ENCODE measurements around the gene DYSF. TPM values are rescaled to one million over a fixed set of nuclear protein-coding genes. Genes with fewer than 3 reads are reported as not detected.
A peak's percentile ranks its signal among the peaks of the same experiment; 100 is the strongest.
"Not testable (repeated sequence)": the region's sequence is repeated elsewhere in the genome, so short reads cannot be mapped to it uniquely, and the experiment has no call there.

The DYSF gene
- polyA plus RNA-seq, 4 donors = 0.67 to 5.0 (median 3.2) TPM

GRCh38 chr2:71481111-71481510 is 27.8 kb downstream of the DYSF start:
- 80 to 88% (median 86%) methylated on average over 4 of the region's 4 CpGs for WGBS, 3 donors
- no peaks in the 10 kb centered on the region for H3K4me1 ChIP-seq (ENCODE audit: control insufficient read depth in 3 of 3, insufficient read depth in 2 of 3, low read depth in 1 of 3, low read length in 2 of 3)
- H3K36me3 ChIP-seq (ENCODE audit: control insufficient read depth in 3 of 3, insufficient read depth in 2 of 3, low read depth in 1 of 3, low read length in 3 of 3) = no peaks in the 10 kb centered on the region
- no peak overlapping the region for H3K27ac ChIP-seq (ENCODE audit: low read depth in 1 of 3, low read length in 2 of 3)
- DNase-seq (no peak), FAIRE-seq (no peak)
- H3K4me3 ChIP-seq (ENCODE audit: low read depth in 1 of 3, low read length in 3 of 3) = no peak overlapping the region
- no peaks in the 10 kb centered on the region for H3K9me3 ChIP-seq (ENCODE audit: control insufficient read depth in 2 of 2, insufficient read depth in 1 of 2, low read depth in 1 of 2, low read length in 1 of 2)
- H3K27me3 ChIP-seq (ENCODE audit: control insufficient read depth in 3 of 3, insufficient read depth in 3 of 3, low read length in 3 of 3) = no peaks in the 10 kb centered on the region

- Histone ChIP-seq H3K27ac (ENCODE audit: low read depth in 1 of 3, low read length in 2 of 3) (no peak overlapping the region), H3K27me3 (ENCODE audit: control insufficient read depth in 3 of 3, insufficient read depth in 3 of 3, low read length in 3 of 3) (peaks cover 0 to 2% (median 0%) of the 10 kb centered on the region in 3 donors), H3K9me3 (ENCODE audit: control insufficient read depth in 2 of 2, insufficient read depth in 1 of 2, low read depth in 1 of 2, low read length in 1 of 2) (no peaks in the 10 kb centered on the region), H3K36me3 (ENCODE audit: control insufficient read depth in 3 of 3, insufficient read depth in 2 of 3, low read depth in 1 of 3, low read length in 3 of 3) (no peaks in the 10 kb centered on the region), H3K4me3 (ENCODE audit: low read depth in 1 of 3, low read length in 3 of 3) (no peak overlapping the region), H3K4me1 (ENCODE audit: control insufficient read depth in 3 of 3, insufficient read depth in 2 of 3, low read depth in 1 of 3, low read length in 2 of 3) (no peaks in the 10 kb centered on the region)
- WGBS, 3 donors = 62 to 69% (median 63%) methylated on average over 4 of the region's 4 CpGs
- FAIRE-seq (no peak), DNase-seq (no peak)
Observed at GRCh38 chr2:71482055-71482454, 28.7 kb downstream of the DYSF start.

- no peak overlapping the region for H3K4me3 ChIP-seq (ENCODE audit: low read depth in 1 of 3, low read length in 3 of 3)
- WGBS, 3 donors = 84 to 92% (median 88%) methylated on average over 10 of the region's 10 CpGs
- peaks cover 0 to 2% (median 0%) of the 10 kb centered on the region in 3 donors for H3K27me3 ChIP-seq (ENCODE audit: control insufficient read depth in 3 of 3, insufficient read depth in 3 of 3, low read length in 3 of 3)
- H3K36me3 ChIP-seq (ENCODE audit: control insufficient read depth in 3 of 3, insufficient read depth in 2 of 3, low read depth in 1 of 3, low read length in 3 of 3) = no peaks in the 10 kb centered on the region
- H3K9me3 ChIP-seq (ENCODE audit: control insufficient read depth in 2 of 2, insufficient read depth in 1 of 2, low read depth in 1 of 2, low read length in 1 of 2) = no peaks in the 10 kb centered on the region
- no peak overlapping the region for H3K27ac ChIP-seq (ENCODE audit: low read depth in 1 of 3, low read length in 2 of 3)
- DNase-seq (no peak), FAIRE-seq (no peak)
- no peaks in the 10 kb centered on the region for H3K4me1 ChIP-seq (ENCODE audit: control insufficient read depth in 3 of 3, insufficient read depth in 2 of 3, low read depth in 1 of 3, low read length in 2 of 3)
Observed at GRCh38 chr2:71483246-71483645, 29.9 kb downstream of the DYSF start.

GRCh38 chr2:71484354-71484753 is 31.0 kb downstream of the DYSF start:
- Histone ChIP-seq H3K9me3 (ENCODE audit: control insufficient read depth in 2 of 2, insufficient read depth in 1 of 2, low read depth in 1 of 2, low read length in 1 of 2) (no peaks in the 10 kb centered on the region), H3K27me3 (ENCODE audit: control insufficient read depth in 3 of 3, insufficient read depth in 3 of 3, low read length in 3 of 3) (peaks cover 0 to 2% (median 0%) of the 10 kb centered on the region in 3 donors), H3K36me3 (ENCODE audit: control insufficient read depth in 3 of 3, insufficient read depth in 2 of 3, low read depth in 1 of 3, low read length in 3 of 3) (no peaks in the 10 kb centered on the region), H3K4me1 (ENCODE audit: control insufficient read depth in 3 of 3, insufficient read depth in 2 of 3, low read depth in 1 of 3, low read length in 2 of 3) (no peaks in the 10 kb centered on the region), H3K4me3 (ENCODE audit: low read depth in 1 of 3, low read length in 3 of 3) (no peak overlapping the region), H3K27ac (ENCODE audit: low read depth in 1 of 3, low read length in 2 of 3) (no peak overlapping the region)
- WGBS, 3 donors = 84 to 95% (median 93%) methylated on average over 2 of the region's 2 CpGs
- FAIRE-seq = no peak
- no peak for DNase-seq

- DNase-seq (no peak), FAIRE-seq (no peak)
- Histone ChIP-seq H3K27me3 (ENCODE audit: control insufficient read depth in 3 of 3, insufficient read depth in 3 of 3, low read length in 3 of 3) (peaks cover 0 to 2% (median 0%) of the 10 kb centered on the region in 3 donors), H3K9me3 (ENCODE audit: control insufficient read depth in 2 of 2, insufficient read depth in 1 of 2, low read depth in 1 of 2, low read length in 1 of 2) (no peaks in the 10 kb centered on the region), H3K36me3 (ENCODE audit: control insufficient read depth in 3 of 3, insufficient read depth in 2 of 3, low read depth in 1 of 3, low read length in 3 of 3) (no peaks in the 10 kb centered on the region), H3K4me1 (ENCODE audit: control insufficient read depth in 3 of 3, insufficient read depth in 2 of 3, low read depth in 1 of 3, low read length in 2 of 3) (no peaks in the 10 kb centered on the region), H3K27ac (ENCODE audit: low read depth in 1 of 3, low read length in 2 of 3) (no peak overlapping the region), H3K4me3 (ENCODE audit: low read depth in 1 of 3, low read length in 3 of 3) (no peak overlapping the region)
- 65 to 73% (median 67%) methylated on average over 11 of the region's 11 CpGs for WGBS, 3 donors
Observed at GRCh38 chr2:71486881-71487640, 33.7 kb downstream of the DYSF start.

GRCh38 chr2:71491551-71491950 is 38.2 kb downstream of the DYSF start:
- not testable (repeated sequence) for DNase-seq; H3K4me3 ChIP-seq (ENCODE audit: low read depth in 1 of 3, low read length in 3 of 3); FAIRE-seq; H3K4me1 ChIP-seq (ENCODE audit: control insufficient read depth in 3 of 3, insufficient read depth in 2 of 3, low read depth in 1 of 3, low read length in 2 of 3); H3K36me3 ChIP-seq (ENCODE audit: control insufficient read depth in 3 of 3, insufficient read depth in 2 of 3, low read depth in 1 of 3, low read length in 3 of 3); H3K9me3 ChIP-seq (ENCODE audit: control insufficient read depth in 2 of 2, insufficient read depth in 1 of 2, low read depth in 1 of 2, low read length in 1 of 2); H3K27me3 ChIP-seq (ENCODE audit: control insufficient read depth in 3 of 3, insufficient read depth in 3 of 3, low read length in 3 of 3)
- peak overlapping the region in 1 of 3 donors; percentile 73 for H3K27ac ChIP-seq (ENCODE audit: low read depth in 1 of 3, low read length in 2 of 3)
- WGBS, 3 donors = 87 to 91% (median 87%) methylated on average over 3 of the region's 3 CpGs

GRCh38 chr2:71492112-71492511 is 38.8 kb downstream of the DYSF start:
- Histone ChIP-seq H3K27ac (ENCODE audit: low read depth in 1 of 3, low read length in 2 of 3) (no peak overlapping the region), H3K36me3 (ENCODE audit: control insufficient read depth in 3 of 3, insufficient read depth in 2 of 3, low read depth in 1 of 3, low read length in 3 of 3) (no peaks in the 10 kb centered on the region), H3K4me1 (ENCODE audit: control insufficient read depth in 3 of 3, insufficient read depth in 2 of 3, low read depth in 1 of 3, low read length in 2 of 3) (no peaks in the 10 kb centered on the region), H3K9me3 (ENCODE audit: control insufficient read depth in 2 of 2, insufficient read depth in 1 of 2, low read depth in 1 of 2, low read length in 1 of 2) (no peaks in the 10 kb centered on the region), H3K27me3 (ENCODE audit: control insufficient read depth in 3 of 3, insufficient read depth in 3 of 3, low read length in 3 of 3) (no peaks in the 10 kb centered on the region), H3K4me3 (ENCODE audit: low read depth in 1 of 3, low read length in 3 of 3) (no peak overlapping the region)
- FAIRE-seq (no peak), DNase-seq (no peak)
- 73 to 90% (median 86%) methylated on average over 6 of the region's 6 CpGs for WGBS, 3 donors

GRCh38 chr2:71494091-71494490 is 40.7 kb downstream of the DYSF start:
- FAIRE-seq (no peak), DNase-seq (no peak)
- WGBS, 3 donors = 81 to 89% (median 88%) methylated on average over 4 of the region's 4 CpGs
- Histone ChIP-seq H3K4me1 (ENCODE audit: control insufficient read depth in 3 of 3, insufficient read depth in 2 of 3, low read depth in 1 of 3, low read length in 2 of 3) (no peaks in the 10 kb centered on the region), H3K27me3 (ENCODE audit: control insufficient read depth in 3 of 3, insufficient read depth in 3 of 3, low read length in 3 of 3) (no peaks in the 10 kb centered on the region), H3K4me3 (ENCODE audit: low read depth in 1 of 3, low read length in 3 of 3) (no peak overlapping the region), H3K36me3 (ENCODE audit: control insufficient read depth in 3 of 3, insufficient read depth in 2 of 3, low read depth in 1 of 3, low read length in 3 of 3) (no peaks in the 10 kb centered on the region), H3K9me3 (ENCODE audit: control insufficient read depth in 2 of 2, insufficient read depth in 1 of 2, low read depth in 1 of 2, low read length in 1 of 2) (peaks cover 0 to 3% of the 10 kb centered on the region in 2 donors), H3K27ac (ENCODE audit: low read depth in 1 of 3, low read length in 2 of 3) (no peak overlapping the region)
